Progenitor cell of endocrine pancreas (in vitro differentiated cells): Measurements from ENCODE around the gene SCN11A. TPM values are rescaled to one million over a fixed set of nuclear protein-coding genes. Genes with fewer than 3 reads are reported as not detected.

ENCODE experiments used
- DNase-seq: peaks from one replicate; pipeline ENCODE4 v3.0.0; 2021; ENCODE audit warnings: low spot score; ENCODE audit not compliant: unreplicated experiment
- H3K27ac Mint-ChIP-seq: 2 replicates; pipeline ENCODE4 v1.8.0; 2021; ENCODE audit warnings: mild to moderate bottlenecking, moderate library complexity, mixed read lengths
- H3K27me3 Mint-ChIP-seq: 2 replicates; pipeline ENCODE4 v1.8.0; 2021; ENCODE audit warnings: mixed read lengths
- H3K36me3 Mint-ChIP-seq: 2 replicates; pipeline ENCODE4 v1.8.0; 2022; ENCODE audit warnings: mixed read lengths; ENCODE audit not compliant: insufficient read depth
- H3K4me1 Mint-ChIP-seq: 2 replicates; pipeline ENCODE4 v1.8.0; 2021; ENCODE audit warnings: low read depth, mixed read lengths
- H3K4me3 Mint-ChIP-seq: 2 replicates; pipeline ENCODE4 v1.8.0; 2021; ENCODE audit warnings: low read depth, mild to moderate bottlenecking, moderate library complexity, mixed read lengths
- H3K9me3 Mint-ChIP-seq: 2 replicates; pipeline ENCODE4 v1.8.0; 2021; ENCODE audit warnings: low read depth, mixed read lengths
- long read RNA-seq: library from polyadenylated mRNA; unstranded; transcript quantifications from one replicate; pipeline ENCODE4 v2.0.0, GENCODE V29; 2020
- total RNA-seq: library from RNA; stranded (reverse); gene quantifications from 2 replicates; pipeline ENCODE4 v1.2.1, GENCODE V29; 2021
- TF ChIP-seq, protein P1 (sequence below): fragments of 200-600 bp; sonication (generic); IDR thresholded peaks from one replicate; pipeline ENCODE4 v1.5.0; 2021; ENCODE audit warnings: antibody characterized with exemption, mild to moderate bottlenecking; ENCODE audit not compliant: unreplicated experiment

Gene SCN11A
- 1.5 and 1.6 TPM in 2 replicates for total RNA-seq
- long read RNA-seq, partial matches to known transcripts = 0 of 3 reads
- long read RNA-seq, other reads (novel, unspliced or antisense) = 3 of 3 reads

DNA sequence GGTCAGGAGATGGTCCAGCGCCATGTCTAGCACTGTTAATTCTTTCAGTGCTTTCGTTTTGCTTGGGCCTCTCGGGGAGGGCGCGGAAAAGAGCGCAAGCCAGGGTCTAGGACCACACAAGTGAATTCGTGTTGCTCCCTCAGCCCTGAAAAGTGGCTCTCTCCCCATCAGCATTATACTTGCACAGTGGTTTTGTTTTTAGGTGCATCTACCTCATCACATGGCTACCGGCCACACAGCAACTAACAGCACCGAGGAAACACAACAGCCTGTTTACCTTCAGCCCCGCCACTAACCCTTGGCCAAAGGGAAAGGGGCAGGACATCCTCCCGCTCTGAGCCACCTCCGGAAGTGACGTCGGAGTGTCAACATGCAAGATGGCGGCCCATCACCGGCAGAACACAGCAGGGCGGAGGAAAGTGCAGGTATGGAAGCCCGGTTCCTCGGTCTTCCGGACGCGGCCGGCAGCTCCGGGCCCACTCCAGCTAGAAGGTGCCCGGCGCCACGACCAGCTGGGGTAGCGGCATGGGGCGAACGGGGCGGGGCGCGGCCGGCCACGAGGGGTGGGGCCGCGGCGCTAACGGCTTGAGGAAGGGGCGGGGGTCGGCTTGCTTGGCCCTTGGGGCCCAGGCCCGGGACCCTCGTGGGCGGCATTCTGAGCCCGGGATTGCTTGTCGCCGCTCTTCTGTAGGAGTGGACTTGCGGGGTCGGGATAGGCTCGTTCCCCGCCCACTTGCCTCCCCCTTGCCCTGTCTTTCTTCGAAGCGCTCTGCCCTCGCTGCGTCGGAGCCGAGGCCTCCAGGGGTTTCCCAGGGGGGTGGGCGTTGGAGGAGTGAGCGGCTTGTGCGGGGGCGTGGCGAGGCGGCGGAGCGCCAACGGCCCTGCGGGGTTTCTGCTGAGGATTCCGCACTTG lies at the start of gene SCN11A, which contains the start of gene WDR48:
TSS of gene SCN11A (minus strand) at position 296 of the 913 bp plus-strand sequence. CDS start 101,582 bp downstream, outside the sequence.
TSS of gene WDR48 (plus strand) at position 368 of the 913 bp plus-strand sequence. CDS start at position 378, 10 bp downstream.
- no peaks in the 10 kb centered on the region for H3K9me3 Mint-ChIP-seq
- peak within 1 kb of the TSS; percentile 96 for H3K27ac Mint-ChIP-seq
- peak within 1 kb of the TSS; percentile 96 for H3K4me3 Mint-ChIP-seq
- peaks cover 16% of the 10 kb centered on the region for H3K4me1 Mint-ChIP-seq
- TF ChIP-seq, protein P1, sequence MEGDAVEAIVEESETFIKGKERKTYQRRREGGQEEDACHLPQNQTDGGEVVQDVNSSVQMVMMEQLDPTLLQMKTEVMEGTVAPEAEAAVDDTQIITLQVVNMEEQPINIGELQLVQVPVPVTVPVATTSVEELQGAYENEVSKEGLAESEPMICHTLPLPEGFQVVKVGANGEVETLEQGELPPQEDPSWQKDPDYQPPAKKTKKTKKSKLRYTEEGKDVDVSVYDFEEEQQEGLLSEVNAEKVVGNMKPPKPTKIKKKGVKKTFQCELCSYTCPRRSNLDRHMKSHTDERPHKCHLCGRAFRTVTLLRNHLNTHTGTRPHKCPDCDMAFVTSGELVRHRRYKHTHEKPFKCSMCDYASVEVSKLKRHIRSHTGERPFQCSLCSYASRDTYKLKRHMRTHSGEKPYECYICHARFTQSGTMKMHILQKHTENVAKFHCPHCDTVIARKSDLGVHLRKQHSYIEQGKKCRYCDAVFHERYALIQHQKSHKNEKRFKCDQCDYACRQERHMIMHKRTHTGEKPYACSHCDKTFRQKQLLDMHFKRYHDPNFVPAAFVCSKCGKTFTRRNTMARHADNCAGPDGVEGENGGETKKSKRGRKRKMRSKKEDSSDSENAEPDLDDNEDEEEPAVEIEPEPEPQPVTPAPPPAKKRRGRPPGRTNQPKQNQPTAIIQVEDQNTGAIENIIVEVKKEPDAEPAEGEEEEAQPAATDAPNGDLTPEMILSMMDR = no peak
- peak; percentile 80 for DNase-seq
- H3K36me3 Mint-ChIP-seq = no peaks in the 10 kb centered on the region
- no peaks in the 10 kb centered on the region for H3K27me3 Mint-ChIP-seq

DNA sequence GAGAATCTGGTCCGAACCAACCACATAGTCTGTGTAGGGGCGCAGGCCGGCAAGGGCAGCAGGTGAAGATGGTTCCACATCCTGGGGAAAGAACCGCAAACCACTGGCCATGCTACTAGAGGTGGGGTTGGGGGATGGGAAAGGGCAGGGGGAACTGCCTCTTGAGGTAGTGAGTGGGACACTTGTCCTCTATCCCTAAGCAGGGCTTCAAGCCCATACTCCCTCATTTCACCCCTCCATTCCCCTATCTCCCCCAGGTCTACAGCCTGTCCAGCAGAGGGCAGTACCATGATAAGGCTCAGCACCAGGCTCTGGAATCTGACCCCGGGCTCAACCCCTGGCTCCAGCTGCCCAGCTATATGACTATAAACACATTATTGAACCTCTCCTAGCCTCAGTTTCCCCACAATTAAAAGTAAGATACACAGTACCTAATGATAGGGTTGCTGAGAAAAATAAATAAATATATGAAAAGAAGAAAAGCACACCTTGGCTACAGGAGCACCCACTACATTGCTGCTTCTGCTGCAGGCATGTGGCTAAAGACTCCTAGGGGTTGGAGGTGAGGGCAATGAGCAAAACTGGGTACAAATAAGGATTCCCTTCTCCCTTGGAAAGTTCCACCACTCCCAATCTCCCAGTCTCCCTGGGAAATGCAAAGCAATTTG lies 49.4 kb upstream of the SCN11A start:
- H3K4me1 Mint-ChIP-seq = peaks cover 15% of the 10 kb centered on the region
- H3K27ac Mint-ChIP-seq = no peak overlapping the region
- DNase-seq = no peak
- H3K36me3 Mint-ChIP-seq = peaks cover 4% of the 10 kb centered on the region
- no peak overlapping the region for H3K4me3 Mint-ChIP-seq
- no peaks in the 10 kb centered on the region for H3K27me3 Mint-ChIP-seq
- TF ChIP-seq, protein P1 = peak; percentile 61
- no peaks in the 10 kb centered on the region for H3K9me3 Mint-ChIP-seq

DNA sequence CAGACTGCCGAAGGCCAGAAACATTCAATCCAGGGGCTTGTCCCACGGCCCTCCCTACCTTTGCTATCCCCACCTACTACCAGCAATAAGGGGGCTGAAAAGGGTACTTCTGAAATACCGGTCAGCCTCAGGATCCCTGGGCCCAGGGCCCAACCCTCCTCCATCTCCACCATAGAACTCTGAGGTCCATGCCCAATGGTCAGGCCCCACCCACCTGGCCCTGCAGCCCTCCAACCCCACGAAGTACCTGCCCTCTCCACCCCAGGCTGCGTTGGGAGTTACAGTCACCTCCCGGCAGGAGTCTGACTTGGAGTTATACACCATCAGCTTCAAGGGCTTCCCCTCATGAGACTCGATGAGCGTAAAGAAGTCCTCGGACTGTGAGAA lies 48.7 kb upstream of the SCN11A start:
- H3K36me3 Mint-ChIP-seq = peaks cover 5% of the 10 kb centered on the region
- no peak overlapping the region for H3K4me3 Mint-ChIP-seq
- no peak for DNase-seq
- no peaks in the 10 kb centered on the region for H3K9me3 Mint-ChIP-seq
- TF ChIP-seq, protein P1 = no peak
- H3K27me3 Mint-ChIP-seq = no peaks in the 10 kb centered on the region
- peaks cover 9% of the 10 kb centered on the region for H3K4me1 Mint-ChIP-seq
- no peak overlapping the region for H3K27ac Mint-ChIP-seq

DNA sequence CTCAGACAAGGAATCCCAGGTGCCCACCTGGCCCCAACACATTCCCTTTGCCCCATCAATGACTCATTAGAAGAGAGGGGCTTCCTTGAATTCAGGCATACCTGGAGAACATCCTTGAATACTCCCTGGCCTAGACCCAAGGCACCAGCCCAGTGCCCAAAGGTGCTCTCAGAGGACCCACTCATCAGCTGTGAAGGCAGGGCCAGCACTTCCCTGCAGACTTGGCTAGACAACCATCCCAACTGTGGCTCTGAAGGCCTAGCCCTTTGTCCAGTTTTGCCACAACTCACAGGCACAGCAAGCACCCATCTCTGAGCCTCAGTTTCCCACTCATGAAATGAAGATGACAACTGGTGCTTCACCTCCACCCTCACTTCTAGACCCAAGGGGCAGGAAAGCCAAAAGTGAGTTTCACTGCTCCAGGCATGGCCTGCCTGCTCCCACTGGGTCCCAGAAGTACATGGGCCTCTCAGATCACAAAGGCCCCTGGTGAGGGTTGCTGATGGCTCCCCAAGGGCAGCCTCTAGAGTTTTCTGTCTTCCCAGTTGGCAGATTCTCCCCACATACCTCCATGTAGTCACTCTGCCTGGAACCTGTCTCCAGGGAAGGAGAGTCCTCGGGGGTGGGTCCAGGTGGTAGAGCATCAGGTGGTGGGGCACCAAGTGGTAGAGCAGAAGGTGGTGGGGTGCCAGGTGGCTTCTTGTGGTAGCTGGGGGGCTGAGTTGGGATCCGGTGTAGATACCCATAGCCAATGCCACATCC lies 48.2 kb upstream of the SCN11A start:
- Mint-ChIP-seq H3K4me3 (no peak overlapping the region), H3K9me3 (no peaks in the 10 kb centered on the region), H3K27ac (no peak overlapping the region), H3K27me3 (no peaks in the 10 kb centered on the region), H3K36me3 (peaks cover 9% of the 10 kb centered on the region), H3K4me1 (peaks cover 5% of the 10 kb centered on the region)
- no peak for DNase-seq
- TF ChIP-seq, protein P1 = no peak
